HG03469 (cell line): ENCODE results near the gene PPP1R12B.
"Not testable (repeated sequence)": the region's sequence is repeated elsewhere in the genome, so short reads cannot be mapped to it uniquely, and the experiment has no call there.

ENCODE experiments used
- ATAC-seq: cut with Tn5 transposase; IDR thresholded peaks from one replicate; pipeline ENCODE4 v1.9.1; 2021; ENCODE audit warnings: mild to moderate bottlenecking, moderate library complexity, moderate number of reproducible peaks; ENCODE audit not compliant: unreplicated experiment

Gene PPP1R12B

DNA sequence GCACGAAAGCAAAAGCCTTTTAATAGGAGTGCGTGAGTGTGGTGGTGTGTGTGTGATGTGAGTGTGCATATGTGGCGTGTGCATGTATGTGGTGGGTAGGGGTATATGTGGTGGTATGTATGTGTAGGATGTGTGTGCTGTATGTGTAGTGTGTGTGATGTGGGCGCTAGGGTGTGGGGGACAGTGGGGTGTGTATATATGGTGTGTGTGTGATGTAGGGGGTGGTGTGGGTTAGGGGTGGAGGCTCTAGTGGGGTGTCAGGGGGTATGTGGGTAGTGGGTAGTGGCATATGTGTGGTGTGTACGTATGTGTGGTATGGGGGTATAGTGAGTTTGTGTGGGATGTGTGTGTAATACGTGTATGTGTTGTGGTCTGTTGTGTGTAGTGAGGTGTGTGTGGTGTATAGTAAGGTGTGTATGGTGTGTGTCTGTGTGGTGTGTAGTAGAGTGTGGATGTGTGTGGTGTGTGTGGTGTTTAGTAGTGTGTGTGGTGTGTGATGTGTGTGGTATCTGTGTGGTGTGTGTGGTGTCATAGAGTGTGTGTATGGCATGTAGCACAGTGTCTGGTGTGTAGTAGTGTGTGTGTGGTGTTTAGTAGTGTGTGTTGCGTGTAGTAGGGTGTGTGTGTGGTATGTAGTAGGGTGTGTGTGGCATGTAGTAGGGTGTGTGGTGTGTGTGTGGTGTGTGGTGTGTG, 275.7 kb downstream of the PPP1R12B start:
- ATAC-seq: no peak

DNA sequence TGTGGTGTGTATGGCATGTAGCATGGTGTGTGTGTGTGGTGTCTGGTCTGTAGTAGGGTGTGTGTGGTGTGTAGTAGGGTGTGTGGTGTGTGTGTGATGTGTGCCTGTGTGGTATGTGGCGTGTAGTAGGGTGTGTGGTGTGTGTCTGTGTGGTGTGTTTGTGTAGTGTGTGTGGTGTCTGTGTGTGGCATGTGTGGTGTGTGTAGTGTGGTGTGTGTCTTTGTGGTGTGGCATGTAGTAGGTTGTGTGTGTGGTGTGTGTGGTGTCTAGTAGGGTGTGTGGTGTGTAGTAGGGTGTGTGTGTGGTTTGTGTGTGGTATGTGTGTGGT, 276.2 kb downstream of the PPP1R12B start:
- no peak for ATAC-seq

DNA sequence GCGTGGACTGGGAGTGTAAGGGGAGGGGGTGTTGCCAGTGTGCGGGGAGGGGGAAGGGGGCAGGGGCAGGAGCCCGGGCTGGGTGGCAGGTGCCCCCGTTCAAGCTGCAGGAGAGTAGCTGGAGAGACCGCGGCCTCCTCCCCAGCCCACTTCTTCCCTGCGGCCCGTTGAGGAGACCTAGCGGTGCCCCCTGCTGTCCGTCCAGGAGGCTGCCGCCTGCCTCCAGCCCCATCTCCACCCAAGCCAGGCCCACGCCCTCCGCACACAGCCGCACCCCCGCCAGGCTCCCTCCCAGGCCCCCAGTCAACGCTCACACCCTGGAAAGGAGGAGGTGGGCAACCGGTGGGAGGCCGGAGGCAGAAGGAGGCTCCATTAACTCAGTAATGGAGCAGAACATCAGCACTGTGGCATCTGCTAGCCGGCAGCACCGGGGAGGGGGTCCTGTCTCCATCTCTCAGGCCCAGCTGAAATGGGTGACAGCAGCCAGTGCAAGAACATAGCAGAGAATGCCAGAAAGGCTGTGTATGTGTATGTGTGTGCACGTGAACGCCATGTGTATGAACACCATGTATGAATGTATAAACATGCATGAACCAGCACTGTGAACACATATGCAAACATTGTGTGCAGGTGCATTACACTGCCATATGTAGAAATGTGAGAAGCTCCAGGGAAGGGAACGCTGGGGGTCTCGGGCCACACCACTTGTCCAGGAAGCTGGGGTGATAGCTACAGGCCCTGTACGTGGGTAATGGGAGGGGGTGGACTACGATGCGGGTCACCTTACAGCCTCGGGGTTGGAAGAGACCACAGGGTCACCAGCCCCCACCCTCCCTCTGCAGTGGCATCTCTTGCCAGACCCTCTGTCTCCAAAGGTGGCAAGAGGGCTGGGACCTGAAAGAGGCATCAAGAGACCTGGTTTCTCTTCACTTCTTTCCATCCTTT, 277.2 kb downstream of the PPP1R12B start:
- no peak for ATAC-seq

DNA sequence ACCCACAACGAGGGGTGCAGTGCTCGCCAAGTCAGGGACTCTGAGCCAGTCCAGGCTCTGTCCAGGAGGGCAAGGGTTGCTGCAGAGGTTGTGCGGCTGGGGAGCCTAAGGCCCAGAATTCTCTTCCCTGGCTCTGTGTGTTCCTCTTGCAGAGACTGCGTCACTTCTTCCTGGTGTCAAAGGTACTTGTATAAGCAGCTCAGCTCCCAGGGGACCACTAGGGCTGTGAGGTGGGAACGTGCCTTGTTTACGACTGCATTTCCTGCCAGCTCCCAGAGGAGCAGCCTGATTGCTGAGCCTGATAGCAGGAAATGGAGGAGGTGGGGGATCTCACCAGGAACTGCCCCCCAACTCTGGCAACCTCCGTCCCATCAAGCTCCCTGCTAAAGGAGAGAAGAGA, 278.5 kb downstream of the PPP1R12B start:
- not testable (repeated sequence) for ATAC-seq

DNA sequence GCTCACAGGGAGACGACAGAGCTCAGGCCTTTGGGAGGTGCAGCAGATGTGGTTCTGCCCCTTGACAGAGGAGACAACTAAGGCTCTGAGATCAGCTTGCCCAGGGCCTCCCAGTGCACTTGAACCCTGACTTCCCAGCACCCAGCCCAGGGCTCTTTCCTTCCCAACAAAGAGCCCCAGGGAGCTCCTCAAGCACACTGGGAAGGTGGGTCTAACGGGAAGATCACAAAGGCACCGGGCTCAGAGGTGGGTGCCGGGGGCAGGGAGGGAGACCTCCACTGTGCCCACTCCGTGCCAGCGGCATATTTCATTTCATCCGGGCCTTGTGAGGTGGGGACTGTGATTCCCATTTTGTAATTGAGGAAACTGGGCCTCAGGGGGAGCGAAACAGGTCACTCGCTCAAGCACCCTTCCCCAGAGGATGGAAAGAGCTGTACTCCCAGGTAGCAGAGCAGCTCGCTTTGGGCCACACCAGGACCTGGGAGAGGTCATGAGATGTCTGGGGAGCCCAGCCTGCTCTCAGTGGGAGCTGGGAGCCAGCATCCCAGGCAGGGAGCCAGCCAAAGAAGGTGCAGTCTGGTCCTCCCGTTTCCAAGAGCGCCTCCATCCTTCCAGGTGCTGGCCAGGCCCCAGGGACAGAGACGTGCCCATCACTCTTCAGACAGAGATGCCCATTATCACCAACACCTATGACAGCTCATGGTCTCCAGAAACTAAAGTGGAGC, 279.5 kb downstream of the PPP1R12B start:
- ATAC-seq: no peak

DNA sequence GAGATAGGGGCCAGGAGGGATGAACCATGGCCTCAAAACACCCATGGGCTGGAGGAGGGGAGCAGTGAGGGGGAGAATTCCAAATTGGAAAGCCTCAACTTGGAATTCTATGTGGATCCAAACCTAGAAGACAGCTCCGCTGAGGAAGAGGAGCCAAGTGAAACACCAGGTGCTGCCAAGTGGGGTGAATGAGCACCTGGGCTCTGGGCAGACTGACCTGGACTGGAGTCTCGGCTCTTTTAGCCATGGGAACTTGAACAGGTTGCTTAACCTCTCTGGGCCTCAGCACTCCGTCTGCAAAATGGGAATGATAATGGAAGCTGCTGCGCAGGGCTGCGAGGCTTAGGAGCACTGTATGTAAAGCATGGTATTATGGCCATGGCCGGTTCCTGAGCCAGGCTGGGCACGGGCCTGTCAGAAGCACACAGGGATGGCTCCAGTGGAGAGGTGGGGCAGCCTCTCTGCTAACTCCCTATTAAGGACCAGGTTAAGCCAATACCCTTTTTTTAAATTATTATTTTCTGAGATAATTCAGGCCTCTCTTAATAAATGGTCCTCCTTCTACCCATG, 280.2 kb downstream of the PPP1R12B start:
- ATAC-seq: no peak

DNA sequence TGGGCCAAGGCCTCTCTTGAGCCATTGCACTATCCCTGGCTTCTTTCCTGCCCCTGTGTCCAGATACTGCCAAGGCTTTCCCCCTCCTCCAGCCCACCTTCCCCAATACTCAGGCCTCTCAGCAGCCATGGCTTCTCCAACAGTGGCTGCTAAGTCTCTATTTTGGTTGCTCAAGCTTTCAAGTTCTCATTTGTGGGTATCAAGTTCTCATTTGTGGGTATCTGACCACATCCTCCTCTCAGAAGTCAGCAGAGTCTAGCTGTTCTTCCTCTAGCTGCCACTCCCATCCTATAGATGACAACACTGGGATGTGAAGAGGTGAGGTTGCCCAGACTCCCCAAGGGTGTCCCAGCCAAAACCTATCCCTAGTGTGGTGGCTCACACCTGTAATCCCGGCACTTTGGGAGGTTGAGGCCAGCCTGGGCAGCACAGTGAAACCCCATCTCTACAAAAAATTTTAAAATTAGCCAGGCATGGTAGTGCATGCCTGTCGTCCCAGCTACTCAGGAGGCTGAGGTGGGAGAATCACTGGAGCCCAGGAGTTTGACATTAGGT, 280.8 kb downstream of the PPP1R12B start:
- peak; percentile 74 for ATAC-seq

DNA sequence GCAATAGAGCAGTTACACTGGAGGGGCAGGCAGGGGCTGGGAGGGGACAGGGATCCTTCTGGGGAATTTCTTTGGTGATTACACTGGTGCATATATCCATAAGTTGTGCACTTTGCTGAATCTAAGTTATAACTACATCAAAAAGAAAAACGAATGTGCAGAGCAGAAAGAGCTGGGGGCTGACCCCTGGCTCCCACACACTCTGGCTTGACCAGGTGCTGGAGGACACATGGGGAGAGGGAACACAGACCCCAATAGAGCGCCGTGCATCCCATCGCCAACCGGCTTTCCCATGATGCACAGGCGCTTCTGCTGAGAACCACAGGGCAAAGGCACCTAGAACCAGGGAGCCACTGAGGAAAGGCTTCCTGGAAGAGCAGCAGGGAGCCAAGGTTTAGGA, 281.6 kb downstream of the PPP1R12B start:
- not testable (repeated sequence) for ATAC-seq

DNA sequence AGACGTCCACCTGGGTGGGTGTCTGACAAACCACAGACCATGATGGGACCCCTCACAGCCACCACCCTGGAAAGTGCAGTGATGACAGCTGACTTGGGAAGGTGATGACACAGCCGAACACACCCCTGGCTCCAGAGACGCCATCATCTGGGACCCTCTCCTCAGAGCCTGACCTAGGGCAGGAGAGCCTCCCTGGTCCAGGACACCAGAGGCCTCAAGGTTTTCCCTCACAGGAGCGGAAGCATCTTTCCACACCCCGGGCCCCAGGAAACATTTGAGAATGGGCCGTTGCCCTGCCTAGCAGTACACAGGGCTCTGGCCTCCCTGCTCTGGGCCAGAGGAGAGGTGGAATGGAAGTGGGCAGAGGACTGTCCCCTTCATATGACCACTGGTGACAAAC, 282.0 kb downstream of the PPP1R12B start:
- ATAC-seq: no peak

DNA sequence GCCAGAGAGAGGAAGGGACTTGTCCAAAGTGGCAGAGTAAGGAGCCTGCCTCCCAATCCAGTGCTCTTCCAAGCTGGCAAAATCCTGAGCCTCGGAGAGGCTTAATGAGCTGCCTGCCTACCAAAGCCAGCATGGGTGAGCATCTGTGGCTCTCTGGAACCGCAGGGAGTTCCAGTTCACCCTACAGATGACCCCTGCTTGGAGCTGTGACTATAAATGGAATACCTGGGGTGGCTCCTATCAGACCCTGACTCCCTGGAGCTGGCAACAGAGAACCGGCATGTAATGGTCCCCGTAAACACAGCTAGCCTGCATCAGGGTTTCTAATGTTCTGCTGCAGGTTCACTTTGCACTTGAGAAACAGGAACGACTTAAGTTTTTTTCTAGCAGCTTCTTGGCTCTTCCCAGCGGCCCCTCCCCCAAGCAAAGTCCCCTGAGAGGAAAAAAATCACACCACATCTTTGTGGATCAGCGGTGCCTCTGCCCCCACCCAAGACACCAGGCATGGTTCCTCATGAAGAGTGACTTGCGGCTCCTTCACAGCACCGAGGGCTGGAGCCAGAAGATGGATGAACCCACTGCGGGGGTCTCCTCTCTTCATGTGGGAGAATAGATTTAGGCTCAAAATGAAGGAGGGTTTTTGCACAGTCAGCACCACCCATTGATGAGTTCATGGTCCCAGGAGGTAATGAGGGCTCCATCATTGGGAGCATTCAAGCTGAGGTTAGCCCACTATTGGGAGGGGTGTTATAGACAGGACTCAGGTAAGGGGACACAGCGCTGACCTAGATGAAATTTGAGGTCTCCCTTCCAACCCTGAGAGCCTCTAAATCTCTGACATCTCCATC, 282.8 kb downstream of the PPP1R12B start:
- no peak for ATAC-seq

DNA sequence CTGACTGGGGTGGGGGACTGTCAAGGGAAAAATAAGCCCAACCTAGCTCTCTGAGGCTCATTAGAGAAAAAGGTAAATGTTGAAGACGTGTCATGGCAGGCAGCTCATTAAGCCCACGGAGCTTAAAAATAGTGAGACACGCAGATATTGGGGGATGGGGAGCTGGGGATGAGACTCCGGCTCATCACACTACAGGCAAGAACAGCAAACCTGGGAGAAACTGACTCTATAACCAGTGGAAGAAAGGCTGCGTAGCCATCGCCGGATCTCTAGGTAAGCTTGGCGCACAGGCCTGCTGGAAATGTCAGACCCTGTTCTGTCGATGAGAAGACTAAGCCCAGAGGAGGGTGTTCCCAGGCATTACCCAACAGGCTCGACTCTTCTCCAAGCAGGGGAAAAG, 283.7 kb downstream of the PPP1R12B start:
- no peak for ATAC-seq

DNA sequence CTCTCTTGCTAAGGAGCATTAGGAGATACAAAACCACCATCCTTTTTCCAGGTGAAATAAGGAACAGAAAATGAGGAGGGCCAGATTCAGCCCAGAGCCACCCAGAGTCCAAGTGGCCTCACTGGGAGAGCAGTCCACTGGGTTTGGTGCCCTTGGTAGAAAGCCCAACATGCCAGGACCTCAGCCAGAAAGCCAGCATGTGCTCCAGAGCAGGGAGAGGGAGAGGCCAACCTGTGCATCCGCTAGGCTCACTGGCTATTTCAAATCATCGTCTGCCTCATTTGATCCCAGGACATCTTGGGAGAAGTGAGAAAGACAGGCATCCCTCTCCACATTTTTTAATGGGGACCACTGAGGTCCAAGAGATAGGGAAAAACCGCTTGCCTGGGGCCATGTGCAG, 287.7 kb downstream of the PPP1R12B start:
- not testable (repeated sequence) for ATAC-seq

DNA sequence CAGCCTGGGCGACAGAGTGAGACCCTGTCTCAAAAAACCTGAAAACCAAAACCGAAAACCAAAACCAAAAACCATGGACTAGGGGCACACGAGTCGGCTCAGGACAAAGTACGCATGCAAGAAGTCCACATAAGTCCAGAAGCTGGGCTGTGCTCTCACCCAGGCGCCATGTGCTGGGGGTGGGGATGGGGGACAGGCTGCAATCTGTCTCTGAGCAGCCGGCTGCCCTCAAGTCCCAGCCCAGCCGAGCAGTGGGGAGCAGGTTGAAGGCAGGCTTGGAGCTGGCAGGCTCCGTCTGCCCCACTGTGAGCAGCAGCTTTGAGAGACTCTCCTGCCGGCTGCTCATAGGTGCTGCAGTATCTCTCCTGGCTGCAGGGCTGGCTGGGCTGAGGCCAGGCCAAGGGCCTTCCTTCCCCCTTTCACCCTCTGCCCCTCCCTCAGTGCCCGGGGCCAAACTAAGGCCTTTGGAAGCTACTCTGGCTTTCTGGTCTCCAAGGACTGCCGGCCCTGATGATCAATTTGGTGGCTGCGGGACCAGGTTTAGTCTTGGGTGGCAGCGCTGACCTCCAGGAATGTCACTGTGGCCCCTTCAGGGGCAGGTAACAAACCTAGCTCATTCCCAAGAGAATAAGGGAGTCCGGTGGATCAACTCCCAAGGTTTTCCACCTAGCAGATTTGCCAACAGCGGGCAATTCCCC, 289.0 kb downstream of the PPP1R12B start:
- ATAC-seq: not testable (repeated sequence)

DNA sequence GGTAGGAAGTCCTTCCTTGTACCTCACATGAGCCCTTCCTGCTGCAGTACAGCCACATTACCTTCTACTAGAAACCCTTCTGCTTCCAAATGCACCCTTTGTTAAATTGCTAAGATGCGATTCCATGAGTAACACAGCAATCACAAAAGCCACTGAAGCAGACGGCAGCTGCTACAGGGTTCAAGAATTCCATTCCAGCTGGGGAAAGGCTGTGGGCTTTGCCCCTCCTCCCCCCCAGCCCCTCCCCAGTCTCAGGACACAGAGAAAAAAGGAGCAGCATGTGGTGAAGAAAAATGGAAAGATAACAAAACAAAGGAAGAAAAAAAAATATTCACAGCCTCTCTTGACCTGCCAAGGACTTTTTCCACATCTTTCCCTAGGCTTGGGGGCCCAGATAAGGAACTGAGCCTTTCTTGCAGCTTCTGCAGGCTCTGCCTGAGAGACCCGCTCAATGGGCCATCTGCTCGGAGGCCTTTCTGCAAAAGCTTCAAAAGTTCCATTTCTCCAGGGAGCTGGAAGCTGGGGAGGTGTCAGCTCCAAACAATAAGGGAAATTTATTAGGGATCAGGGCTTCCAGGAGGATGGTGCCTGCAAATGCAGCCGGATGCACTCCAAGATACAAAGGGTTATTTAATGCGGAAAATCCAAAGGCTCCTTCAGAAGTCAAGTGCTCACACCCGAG, 289.7 kb downstream of the PPP1R12B start:
- no peak for ATAC-seq

DNA sequence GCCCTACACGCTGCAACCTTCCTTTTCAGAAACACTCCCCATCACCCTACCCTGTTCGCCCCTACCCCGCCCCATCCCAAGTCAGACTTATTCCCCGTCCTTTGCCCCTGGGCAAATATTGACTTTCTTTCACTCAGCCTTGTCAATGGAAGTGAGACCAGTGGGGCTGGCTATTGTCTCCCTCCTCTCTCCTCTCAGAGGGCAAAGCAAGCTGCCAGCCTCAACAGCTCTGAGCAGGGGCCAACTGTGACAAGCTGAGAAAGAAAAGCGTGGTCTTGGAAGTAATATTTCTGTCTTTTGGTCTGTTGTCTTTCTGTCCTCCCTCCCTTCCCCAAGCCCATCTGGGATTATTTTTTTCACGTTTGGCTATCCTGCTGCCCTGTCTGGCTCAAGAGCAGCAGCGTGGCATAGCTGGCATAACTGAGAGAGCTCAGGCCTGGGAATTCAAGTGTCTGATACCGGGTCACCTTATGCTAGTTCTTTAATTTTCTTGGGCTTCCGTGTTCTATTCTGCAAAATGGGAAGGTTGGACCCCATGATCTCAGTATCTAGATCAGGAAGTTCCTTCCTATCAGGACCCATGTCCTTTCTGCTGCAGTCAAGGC, 290.3 kb downstream of the PPP1R12B start:
- not testable (repeated sequence) for ATAC-seq

DNA sequence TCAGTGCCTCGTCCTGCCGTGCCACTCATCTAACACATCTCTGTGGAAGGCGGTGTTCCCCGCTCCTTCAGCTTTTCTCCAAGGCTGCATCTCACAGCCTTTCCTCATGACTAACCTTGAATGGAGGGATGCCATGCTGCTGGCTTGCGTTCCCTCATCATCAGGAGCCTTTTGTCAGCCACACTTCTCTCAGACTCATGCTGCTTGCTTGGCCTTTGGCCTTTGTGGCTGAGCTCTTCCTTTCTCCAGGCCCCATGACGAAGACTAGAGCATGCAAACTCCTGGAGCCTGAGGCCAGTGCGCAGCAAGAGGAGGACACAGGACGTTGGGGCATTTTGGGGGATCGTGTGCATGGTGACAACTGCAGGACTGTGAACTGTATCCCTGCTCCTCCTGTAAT, 291.0 kb downstream of the PPP1R12B start:
- ATAC-seq: no peak

DNA sequence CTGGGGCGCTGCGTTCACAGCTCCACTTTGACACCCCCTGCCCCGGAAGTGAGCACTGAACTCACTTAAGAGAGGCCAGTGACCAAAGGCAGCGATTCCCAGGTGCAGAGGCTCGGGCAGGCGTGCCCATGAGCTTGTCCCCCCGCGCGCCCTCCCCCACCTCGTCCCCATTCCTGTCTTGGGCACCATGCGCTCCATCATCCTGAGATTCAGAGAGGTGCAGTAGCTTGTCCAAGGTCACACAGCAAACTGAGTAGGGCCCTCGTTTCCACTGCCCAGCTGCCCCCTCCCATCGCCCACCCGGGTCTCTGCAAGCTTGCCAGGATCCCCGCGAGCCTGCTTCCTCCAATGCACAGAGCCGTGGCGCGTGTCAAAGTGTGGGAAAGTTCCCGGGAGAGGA, 293.7 kb downstream of the PPP1R12B start:
- no peak for ATAC-seq
